Mesenchymal stem cell (in vitro differentiated cells and primary cell): ENCODE measurements around the gene PCDHA7.

Source experiments
- DNase-seq: peaks from one replicate; pipeline ENCODE4 v3.0.0-alpha.2; 2013
- H2AFZ ChIP-seq: one replicate; pipeline ENCODE4 v1.6.1; 2013; ENCODE audit warnings: low read depth, mild to moderate bottlenecking, control low read depth, inconsistent platforms, low read length, moderate library complexity
- H2AK5ac ChIP-seq: 2 replicates; pipeline ENCODE4 v1.6.1; 2013; ENCODE audit warnings: low read length, moderate library complexity, mild to moderate bottlenecking, inconsistent platforms; ENCODE audit not compliant: severe bottlenecking
- H2BK120ac ChIP-seq: one replicate; pipeline ENCODE4 v1.6.1; 2013; ENCODE audit warnings: low read depth, mild to moderate bottlenecking, inconsistent platforms, low read length, moderate library complexity
- H2BK12ac ChIP-seq, 2 experiments: one replicate each; pipeline ENCODE4 v1.6.1; 2013; ENCODE audit warnings: inconsistent platforms in 2 of 2, low read length in 2 of 2, mild to moderate bottlenecking in 2 of 2, moderate library complexity in 2 of 2, control low read depth in 1 of 2
- H2BK15ac ChIP-seq: one replicate; pipeline ENCODE4 v1.6.1; 2013; ENCODE audit warnings: mild to moderate bottlenecking, low read depth, inconsistent platforms; ENCODE audit not compliant: poor library complexity, severe bottlenecking
- H2BK5ac ChIP-seq: 2 replicates; pipeline ENCODE4 v1.6.1; 2013; ENCODE audit warnings: low read depth, mild to moderate bottlenecking, low read length, control low read depth, inconsistent platforms; ENCODE audit not compliant: poor library complexity, severe bottlenecking
- H3K14ac ChIP-seq, 2 experiments: one replicate each; pipeline ENCODE4 v1.6.1; 2013; ENCODE audit warnings: inconsistent platforms in 2 of 2, low read length in 2 of 2, control low read depth in 1 of 2, mild to moderate bottlenecking in 1 of 2, moderate library complexity in 1 of 2
- H3K18ac ChIP-seq, 2 experiments: one replicate each; pipeline ENCODE4 v1.6.1; 2013; ENCODE audit warnings: inconsistent platforms in 2 of 2, low read length in 2 of 2, control low read depth in 1 of 2, low read depth in 1 of 2, mild to moderate bottlenecking in 1 of 2
- H3K23ac ChIP-seq, 2 experiments: one replicate each; pipeline ENCODE4 v1.6.1; 2013; ENCODE audit warnings: inconsistent platforms in 2 of 2, low read length in 2 of 2, mild to moderate bottlenecking in 2 of 2, moderate library complexity in 2 of 2, control low read depth in 1 of 2
- H3K27ac ChIP-seq: 2 replicates; pipeline ENCODE4 v1.5.1; 2013; ENCODE audit warnings: mild to moderate bottlenecking, moderate library complexity, low read length, control low read depth, inconsistent platforms; ENCODE audit not compliant: poor library complexity, severe bottlenecking
- H3K27me3 ChIP-seq, 2 experiments: 2 replicates each; pipeline versions ENCODE4 v1.6.1 to v1.7.0; 2013; ENCODE audit warnings: low read length in 2 of 2, mild to moderate bottlenecking in 2 of 2, moderate library complexity in 2 of 2, control low read depth in 1 of 2, inconsistent platforms in 1 of 2; ENCODE audit not compliant: control insufficient read depth in 1 of 2, insufficient read depth in 1 of 2
- H3K36me3 ChIP-seq, 2 experiments: 2 replicates each; pipeline versions ENCODE4 v1.6.1 to v1.7.0; 2013; ENCODE audit warnings: low read length in 2 of 2, control low read depth in 1 of 2, inconsistent platforms in 1 of 2, low read depth in 1 of 2, mild to moderate bottlenecking in 1 of 2; ENCODE audit not compliant: insufficient read depth in 2 of 2, control insufficient read depth in 1 of 2
- H3K4ac ChIP-seq, 2 experiments: one replicate each; pipeline ENCODE4 v1.6.1; 2013; ENCODE audit warnings: inconsistent platforms in 2 of 2, low read length in 2 of 2, mild to moderate bottlenecking in 2 of 2, moderate library complexity in 2 of 2, control low read depth in 1 of 2, low read depth in 1 of 2
- H3K4me1 ChIP-seq: 2 replicates; pipeline ENCODE4 v1.6.1; 2013; ENCODE audit warnings: low read depth, low read length, control low read depth; ENCODE audit not compliant: control insufficient read depth, insufficient read depth
- H3K4me2 ChIP-seq: 2 replicates; pipeline ENCODE4 v1.6.1; 2013; ENCODE audit warnings: low read length, mild to moderate bottlenecking, inconsistent platforms; ENCODE audit not compliant: poor library complexity, severe bottlenecking
- H3K4me3 ChIP-seq, 2 experiments: 2 replicates each; pipeline versions ENCODE4 v1.5.1 to v1.7.0; 2013; ENCODE audit warnings: low read length in 2 of 2, mild to moderate bottlenecking in 2 of 2, control low read depth in 1 of 2, low read depth in 1 of 2; ENCODE audit not compliant: insufficient read depth in 1 of 2
- H3K79me1 ChIP-seq: replicated peaks from 2 replicates; pipeline ENCODE4 v1.6.1; 2013; ENCODE audit warnings: mild to moderate bottlenecking, control low read depth, low read length, inconsistent platforms; ENCODE audit not compliant: poor library complexity, severe bottlenecking
- H3K9ac ChIP-seq: 2 replicates; pipeline ENCODE4 v1.7.0; 2013; ENCODE audit warnings: mild to moderate bottlenecking, low read length, moderate library complexity
- H3K9me3 ChIP-seq: 2 replicates; pipeline ENCODE4 v1.7.0; 2013; ENCODE audit warnings: mild to moderate bottlenecking, low read length; ENCODE audit not compliant: control insufficient read depth
- H4K8ac ChIP-seq: one replicate; pipeline ENCODE4 v1.6.1; 2013; ENCODE audit warnings: inconsistent platforms, mild to moderate bottlenecking, low read length, moderate library complexity
- H4K91ac ChIP-seq: one replicate; pipeline ENCODE4 v1.6.1; 2013; ENCODE audit warnings: mild to moderate bottlenecking, low read length, inconsistent platforms
- WGBS: methylation state at CpG from one replicate; pipeline ENCODE4 v1.1.7; 2013; ENCODE audit warnings: mixed read lengths; 5-methylcytosine and 5-hydroxymethylcytosine counted together

The PCDHA7 gene

DNA sequence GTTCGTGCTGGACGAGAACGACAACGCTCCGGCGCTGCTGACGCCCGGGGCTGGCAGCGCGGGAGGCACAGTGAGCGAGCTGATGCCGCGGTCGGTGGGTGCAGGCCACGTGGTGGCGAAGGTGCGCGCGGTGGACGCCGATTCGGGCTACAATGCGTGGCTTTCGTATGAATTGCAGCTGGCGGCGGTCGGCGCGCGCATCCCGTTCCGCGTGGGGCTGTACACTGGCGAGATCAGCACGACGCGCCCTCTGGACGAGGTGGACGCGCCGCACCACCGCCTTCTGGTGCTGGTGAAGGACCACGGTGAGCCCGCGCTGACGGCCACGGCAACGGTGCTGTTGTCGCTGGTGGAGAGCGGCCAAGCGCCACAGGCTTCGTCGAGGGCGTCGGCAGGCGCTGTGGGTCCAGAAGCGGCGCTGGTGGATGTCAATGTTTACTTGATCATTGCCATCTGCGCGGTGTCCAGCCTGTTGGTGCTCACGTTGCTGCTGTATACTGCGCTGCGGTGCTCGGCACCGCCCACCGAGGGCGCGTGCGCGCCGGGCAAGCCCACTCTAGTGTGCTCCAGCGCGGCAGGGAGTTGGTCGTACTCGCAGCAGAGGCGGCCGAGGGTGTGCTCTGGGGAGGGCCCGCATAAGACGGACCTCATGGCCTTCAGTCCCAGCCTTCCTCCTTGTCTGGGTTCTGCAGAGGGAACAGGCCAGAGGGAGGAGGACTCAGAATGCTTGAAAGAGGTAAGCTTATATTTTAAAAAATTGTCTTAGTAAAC, 50.0 kb downstream of the PCDHA7 start:
- H3K27me3 ChIP-seq, result no peaks in the 10 kb centered on the region
- 97% methylated on average over 77 of the region's 79 CpGs for WGBS
- no peak overlapping the region for H3K4me3 ChIP-seq
- no peak overlapping the region for H3K9ac ChIP-seq
- no peak overlapping the region for H3K27ac ChIP-seq
- H2BK12ac ChIP-seq, result no peak overlapping the region
- H3K4me1 ChIP-seq, result no peaks in the 10 kb centered on the region
- H3K79me1 ChIP-seq, result peaks cover 1% of the 10 kb centered on the region
- no peak overlapping the region for H4K91ac ChIP-seq
- H3K4ac ChIP-seq, result no peak overlapping the region
- no peak overlapping the region for H3K18ac ChIP-seq
- H2AK5ac ChIP-seq, result no peak overlapping the region
- no peak overlapping the region for H3K4me2 ChIP-seq
- H2BK5ac ChIP-seq, result no peak overlapping the region
- no peak overlapping the region for H2AFZ ChIP-seq
- no peak overlapping the region for H3K14ac ChIP-seq
- H4K8ac ChIP-seq, result no peak overlapping the region
- no peak overlapping the region for H2BK15ac ChIP-seq
- H3K36me3 ChIP-seq, result peaks cover 0 to 19% of the 10 kb centered on the region in 2 experiments
- no peak for DNase-seq
- H3K23ac ChIP-seq, result no peak overlapping the region
- H2BK120ac ChIP-seq, result no peak overlapping the region
- peaks cover 42% of the 10 kb centered on the region for H3K9me3 ChIP-seq
